ENCODE measurements around the gene LLGL1. TPM values are rescaled to one million over a fixed set of nuclear protein-coding genes. Genes with fewer than 3 reads are reported as not detected.

The LLGL1 gene
- total RNA-seq, 4 donors from 2014 or later: 7.5 to 19.0 (median 15.4) TPM

DNA sequence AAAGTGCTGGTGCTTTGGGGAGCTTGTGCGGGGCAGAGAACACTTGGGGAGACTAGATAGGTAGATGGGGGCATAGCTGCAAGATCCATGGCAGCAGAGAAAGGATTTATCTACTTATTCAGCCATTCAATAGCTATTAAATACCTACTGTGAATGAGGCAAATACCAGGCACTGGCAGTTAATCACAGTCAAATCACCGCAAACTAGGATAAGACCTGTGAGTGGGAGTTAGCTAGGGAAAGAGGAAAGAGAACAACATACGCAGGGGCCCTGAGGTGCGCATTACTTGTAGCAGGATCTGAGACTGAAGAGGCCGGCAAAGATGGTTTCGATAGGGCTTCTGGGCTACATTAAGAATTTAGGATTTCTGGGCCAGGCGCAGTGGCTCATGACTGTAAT, 45.6 kb upstream of the LLGL1 start:
- Histone ChIP-seq H3K36me3 (no peaks in the 10 kb centered on the region), H3K4me3 (no peak overlapping the region), H3K27ac (no peak overlapping the region), H3K27me3 (no peaks in the 10 kb centered on the region), H3K4me1 (peaks cover 0 to 13% (median 1%) of the 10 kb centered on the region in 4 donors), H3K9me3 (no peaks in the 10 kb centered on the region)
- no peak for DNase-seq
- TF ChIP-seq CTCF (IDR thresholded peaks at IDR 0.05) (no peak), POLR2A (IDR thresholded peaks at IDR 0.05) (no peak)

DNA sequence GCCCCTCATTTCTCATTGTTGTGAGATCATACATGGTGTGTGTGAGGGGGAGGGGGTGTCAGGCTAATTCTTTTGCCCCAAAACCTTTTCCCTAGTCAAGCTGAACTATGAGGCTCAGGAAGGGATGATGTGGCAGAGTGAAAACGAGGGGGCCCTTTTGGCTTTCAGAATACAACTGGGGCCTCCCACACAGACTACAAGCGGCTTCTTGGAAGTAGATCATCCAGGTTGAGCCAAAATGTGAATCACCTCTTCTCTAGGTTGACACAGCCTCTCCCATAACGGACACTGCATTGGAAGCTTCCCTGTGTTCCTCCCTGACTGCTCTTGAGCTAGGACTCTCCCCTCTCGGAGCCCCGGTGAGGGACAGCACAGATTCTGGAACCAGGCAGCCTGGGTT, 44.1 kb upstream of the LLGL1 start:
- Histone ChIP-seq H3K4me1 (peaks cover 0 to 27% (median 5%) of the 10 kb centered on the region in 4 donors), H3K27me3 (no peaks in the 10 kb centered on the region), H3K4me3 (no peak overlapping the region), H3K9me3 (no peaks in the 10 kb centered on the region), H3K36me3 (no peaks in the 10 kb centered on the region), H3K27ac (peak overlapping the region in 1 of 4 donors; percentile 95)
- TF ChIP-seq POLR2A (IDR thresholded peaks at IDR 0.05) (no peak), CTCF (IDR thresholded peaks at IDR 0.05) (no peak)
- no peak for DNase-seq

- Histone ChIP-seq H3K27me3 (no peaks in the 10 kb centered on the region), H3K4me1 (peaks cover 0 to 37% (median 9%) of the 10 kb centered on the region in 4 donors), H3K27ac (peak overlapping the region; percentile 95 to 99 (median 98)), H3K9me3 (no peaks in the 10 kb centered on the region), H3K36me3 (no peaks in the 10 kb centered on the region), H3K4me3 (peak overlapping the region; percentile 89 to 96 (median 90))
- DNase-seq: peak in 2 of 3 donors; percentile 56 to 57
- TF ChIP-seq POLR2A (IDR thresholded peaks at IDR 0.05): no peak
- TF ChIP-seq CTCF (IDR thresholded peaks at IDR 0.05): no peak
Measured at GRCh38 chr17:18182110-18182977, 43.1 kb upstream of the LLGL1 start.

GRCh38 chr17:18182978-18183333, 42.5 kb upstream of the LLGL1 start:
- peak in 1 of 6 experiments; percentile 3 for TF ChIP-seq CTCF (IDR thresholded peaks at IDR 0.05)
- no peak for TF ChIP-seq POLR2A (IDR thresholded peaks at IDR 0.05)
- DNase-seq: peak; percentile 77 to 91 (median 89)
- Histone ChIP-seq H3K4me3 (peak overlapping the region; percentile 89 to 96 (median 90)), H3K9me3 (no peaks in the 10 kb centered on the region), H3K36me3 (peaks cover 0 to under 1% (median 0%) of the 10 kb centered on the region in 3 donors), H3K4me1 (peaks cover 0 to 43% (median 12%) of the 10 kb centered on the region in 4 donors), H3K27me3 (no peaks in the 10 kb centered on the region), H3K27ac (peak overlapping the region; percentile 95 to 99 (median 98))

DNA sequence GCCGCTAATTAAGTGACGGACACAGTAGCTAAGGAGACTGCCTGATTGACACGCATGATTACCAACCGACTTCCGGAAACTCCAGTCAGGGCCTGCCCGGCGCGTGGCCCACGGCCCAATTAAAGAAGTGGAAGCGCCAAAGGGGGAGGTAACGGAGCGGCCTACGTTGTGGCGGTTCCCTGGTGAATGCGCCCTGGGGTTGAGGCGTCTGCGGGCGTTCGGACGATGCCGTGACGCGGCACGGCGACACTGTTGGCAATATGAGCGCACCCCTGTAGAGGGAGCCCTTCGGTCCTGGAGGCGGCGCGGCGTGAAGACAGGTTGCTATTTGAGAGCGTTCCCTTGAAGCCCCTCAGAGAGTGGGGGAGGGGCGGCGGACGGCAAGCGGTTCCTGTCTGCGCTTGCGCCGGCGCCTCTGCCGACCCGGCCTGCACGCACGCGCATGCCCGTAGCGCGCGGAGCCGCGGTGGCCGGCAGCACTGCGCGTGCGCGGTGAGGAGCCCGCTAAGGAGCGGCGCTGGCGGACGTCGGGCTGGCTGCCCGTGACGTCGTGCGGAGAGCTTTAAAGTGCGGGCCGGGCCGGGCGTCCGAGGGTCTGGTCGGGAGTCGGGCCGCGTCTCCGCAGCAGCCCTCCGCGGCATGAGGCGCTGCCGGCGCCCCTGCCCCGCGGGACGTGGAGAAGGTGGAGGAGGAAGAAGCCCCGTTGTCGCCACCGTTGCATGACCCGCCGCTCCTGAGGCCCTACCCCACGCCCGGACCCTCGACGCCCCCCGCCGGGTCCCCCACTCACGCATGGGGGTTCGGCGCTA, 41.9 kb upstream of the LLGL1 start, which contains the start of gene ALKBH5:
ALKBH5 (plus strand) TSS at position 495 of the 809 bp plus-strand sequence. CDS start 416 bp downstream, outside the sequence.
- Histone ChIP-seq H3K9me3 (no peaks in the 10 kb centered on the region), H3K4me1 (peaks cover 0 to 49% (median 17%) of the 10 kb centered on the region in 4 donors), H3K27me3 (no peaks in the 10 kb centered on the region), H3K4me3 (peak within 1 kb of the TSS; percentile 89 to 96 (median 90)), H3K27ac (peak within 1 kb of the TSS; percentile 95 to 99 (median 98)), H3K36me3 (peaks cover 0 to 6% (median 0%) of the 10 kb centered on the region in 3 donors)
- TF ChIP-seq CTCF (IDR thresholded peaks at IDR 0.05): peak in 4 of 6 experiments; percentile 7 to 40 (median 32)
- TF ChIP-seq POLR2A (IDR thresholded peaks at IDR 0.05): peak; percentile 90 to 92
- DNase-seq: peak; percentile 96 to 99 (median 96)
